SK-N-SH (cell line): ENCODE measurements around the gene RAPGEFL1. TPM values are rescaled to one million over a fixed set of nuclear protein-coding genes. Genes with fewer than 3 reads are reported as not detected.

Source experiments
- CTCF ChIA-PET: fragments of 300-600, 350-600 bp; formaldehyde crosslinking; extraction: SDS; loops from one replicate; lab custom pipeline; 2021; lab: Yijun Ruan, JAX
- POLR2A ChIA-PET: fragments of 350-600 bp; sonication (Branson Sonifier 250); formaldehyde crosslinking; extraction: SDS; loops from one replicate; lab custom pipeline; 2020; ENCODE audit warnings: antibody characterized with exemption, inconsistent platforms; lab: Yijun Ruan, JAX
- DNase-seq: peaks from one replicate; pipeline ENCODE4 v3.0.0; 2012
- H2AFZ ChIP-seq: fragments of 200-600 bp; sonication (generic); 2 replicates; pipeline ENCODE4 v1.8.1; 2016; ENCODE audit warnings: antibody characterized with exemption, mild to moderate bottlenecking, low read depth
- H3F3A ChIP-seq: fragments of 200-600 bp; sonication (generic); replicated peaks from 2 replicates; pipeline ENCODE3; 2016; ENCODE audit warnings: antibody characterized with exemption, mild to moderate bottlenecking; ENCODE audit not compliant: insufficient read depth
- H3K27ac ChIP-seq, 2 experiments: fragments of 200-500 bp in 1 of 2; fragments of 200-600 bp in 1 of 2; sonication (Bioruptor generic) in 1 of 2; sonication (generic), shearing (Covaris generic) in 1 of 2; 2 replicates each; pipeline versions ENCODE4 v1.5.1 to v1.6.1; 2014 to 2016; ENCODE audit warnings: low read depth in 2 of 2, inconsistent platforms in 1 of 2, low read length in 1 of 2, mild to moderate bottlenecking in 1 of 2, mixed read lengths in 1 of 2
- H3K27me3 ChIP-seq: fragments of 200-600 bp; sonication (generic), shearing (Covaris generic); 2 replicates; pipeline ENCODE4 v1.6.1; 2016; ENCODE audit warnings: mixed run types; ENCODE audit not compliant: insufficient read depth
- H3K36me3 ChIP-seq, 2 experiments: fragments of 200-500 bp in 1 of 2; fragments of 200-600 bp in 1 of 2; sonication (Bioruptor generic) in 1 of 2; sonication (generic) in 1 of 2; replicated peaks in 1 of 2; 2 replicates each; pipeline versions ENCODE3 to v1.5.1; 2014 to 2016; ENCODE audit warnings: low read length in 1 of 2, mild to moderate bottlenecking in 1 of 2; ENCODE audit not compliant: insufficient read depth in 2 of 2, control insufficient read depth in 1 of 2
- H3K4me1 ChIP-seq, 2 experiments: fragments of 200-500 bp in 1 of 2; fragments of 200-600 bp in 1 of 2; sonication (Bioruptor generic) in 1 of 2; sonication (generic), shearing (Covaris generic) in 1 of 2; 2 replicates each; pipeline versions ENCODE4 v1.5.1 to v1.6.1; 2014 to 2016; ENCODE audit warnings: low read depth in 1 of 2, low read length in 1 of 2, mixed run types in 1 of 2; ENCODE audit not compliant: insufficient read depth in 2 of 2, control insufficient read depth in 1 of 2
- H3K4me2 ChIP-seq: fragments of 200-600 bp; sonication (generic), shearing (Covaris generic); 2 replicates; pipeline ENCODE4 v1.6.1; 2017; ENCODE audit warnings: mixed run types
- H3K4me3 ChIP-seq, 2 experiments: fragments of 200-500 bp in 1 of 2; fragments of 200-600 bp in 1 of 2; sonication (Bioruptor generic) in 1 of 2; sonication (generic), shearing (Covaris generic) in 1 of 2; 2 replicates each; pipeline versions ENCODE4 v1.5.1 to v1.8.1; 2014 to 2016; ENCODE audit warnings: low read depth in 2 of 2, inconsistent platforms in 1 of 2, low read length in 1 of 2, mild to moderate bottlenecking in 1 of 2, mixed read lengths in 1 of 2, moderate library complexity in 1 of 2
- H3K79me2 ChIP-seq: fragments of 200-600 bp; sonication (generic); 2 replicates; pipeline ENCODE4 v1.8.1; 2017; ENCODE audit warnings: mild to moderate bottlenecking; ENCODE audit not compliant: insufficient read depth
- H3K9ac ChIP-seq: fragments of 200-600 bp; sonication (generic); 2 replicates; pipeline ENCODE4 v1.6.1; 2017; ENCODE audit warnings: mixed run types
- H3K9me2 ChIP-seq: fragments of 200-600 bp; sonication (generic); 2 replicates; pipeline ENCODE4 v1.6.1; 2017; ENCODE audit warnings: mixed run types
- H3K9me3 ChIP-seq: fragments of 200-600 bp; sonication (generic); 2 replicates; pipeline ENCODE4 v1.6.1; 2017; ENCODE audit warnings: mixed run types, mild to moderate bottlenecking, moderate library complexity
- H4K20me1 ChIP-seq: fragments of 200-600 bp; sonication (generic); 2 replicates; pipeline ENCODE4 v1.6.1; 2017; ENCODE audit warnings: mild to moderate bottlenecking, mixed run types; ENCODE audit not compliant: insufficient read depth
- CHD2 ChIP-seq: fragments of 150-350 bp; IDR thresholded peaks from 2 replicates; pipeline ENCODE4 v1.6.1; 2018; ENCODE audit warnings: low read length; ENCODE audit not compliant: partially characterized antibody
- ELF1 ChIP-seq: IDR thresholded peaks from 2 replicates; pipeline ENCODE4 v1.4.0; 2012
- FOSL2 ChIP-seq: IDR thresholded peaks from 2 replicates; pipeline ENCODE4 v1.4.0; 2012; ENCODE audit warnings: low read depth, mild to moderate bottlenecking, moderate library complexity, borderline replicate concordance
- GABPA ChIP-seq: IDR thresholded peaks from 2 replicates; pipeline ENCODE4 v1.4.0; 2012; ENCODE audit warnings: low read depth, mild to moderate bottlenecking
- GATA2 ChIP-seq: sonication (generic); formaldehyde crosslinking; IDR thresholded peaks from 2 replicates; pipeline ENCODE4 v1.5.0; 2020; ENCODE audit warnings: mild to moderate bottlenecking, missing genetic modification reagents
- IRF3 ChIP-seq: fragments of 150-350 bp; IDR thresholded peaks from 2 replicates; pipeline ENCODE4 v1.6.1; 2016; ENCODE audit warnings: mild to moderate bottlenecking, low read depth, low read length
- MXI1 ChIP-seq: IDR thresholded peaks from 2 replicates; pipeline ENCODE4 v1.6.1; 2012; ENCODE audit warnings: mild to moderate bottlenecking, low read depth, low read length, improper control_type of control experiment
- NFIC ChIP-seq: IDR thresholded peaks from 2 replicates; pipeline ENCODE4 v1.4.0; 2012; ENCODE audit warnings: borderline replicate concordance
- PBX3 ChIP-seq: IDR thresholded peaks from 2 replicates; pipeline ENCODE4; 2012
- REST ChIP-seq: IDR thresholded peaks from 2 replicates; pipeline ENCODE4 v1.6.1; 2012; ENCODE audit warnings: mild to moderate bottlenecking, low read depth, low read length, moderate library complexity
- SIN3A ChIP-seq: IDR thresholded peaks from 2 replicates; pipeline ENCODE4 v1.6.1; 2012; ENCODE audit warnings: low read depth, mild to moderate bottlenecking, low read length, moderate library complexity, borderline replicate concordance
- SMC3 ChIP-seq: IDR thresholded peaks from 2 replicates; pipeline ENCODE4 v1.6.1; 2012; ENCODE audit warnings: low read depth, low read length, improper control_type of control experiment
- TAF1 ChIP-seq: IDR thresholded peaks from 2 replicates; pipeline ENCODE4 v1.6.1; 2012; ENCODE audit warnings: low read depth, mild to moderate bottlenecking, low read length, moderate library complexity, borderline replicate concordance
- TCF12 ChIP-seq: IDR thresholded peaks from 2 replicates; pipeline ENCODE4 v1.4.0; 2012
- TEAD4 ChIP-seq: IDR thresholded peaks from 2 replicates; pipeline ENCODE4 v1.4.0; 2012; ENCODE audit warnings: mild to moderate bottlenecking, borderline replicate concordance; ENCODE audit not compliant: insufficient read depth
- ZBTB33 ChIP-seq: IDR thresholded peaks from 2 replicates; pipeline ENCODE4 v1.4.0; 2012; ENCODE audit warnings: low read depth, borderline replicate concordance
- WGBS: methylation state at CpG from one replicate; pipeline ENCODE4 v1.1.6; 2017; ENCODE audit warnings: low lambda C conversion rate; 5-methylcytosine and 5-hydroxymethylcytosine counted together
- polyA plus RNA-seq, 3 experiments: library from polyadenylated mRNA; depleted of rRNA; stranded (reverse); fragments of >200 nt; gene quantifications; 2 replicates each; pipeline ENCODE4 v1.2.3, GENCODE V29; 2012
- TF ChIP-seq, protein P1 (sequence below): fragments of 200-600 bp; sonication (generic); IDR thresholded peaks from 2 replicates; pipeline ENCODE4 v1.6.1; 2017; ENCODE audit warnings: antibody characterized with exemption, mild to moderate bottlenecking, moderate library complexity

Gene RAPGEFL1
- polyA plus RNA-seq, 1 of the 3 experiments (the other 2 are of a cell fraction) = 5.9 TPM

DNA sequence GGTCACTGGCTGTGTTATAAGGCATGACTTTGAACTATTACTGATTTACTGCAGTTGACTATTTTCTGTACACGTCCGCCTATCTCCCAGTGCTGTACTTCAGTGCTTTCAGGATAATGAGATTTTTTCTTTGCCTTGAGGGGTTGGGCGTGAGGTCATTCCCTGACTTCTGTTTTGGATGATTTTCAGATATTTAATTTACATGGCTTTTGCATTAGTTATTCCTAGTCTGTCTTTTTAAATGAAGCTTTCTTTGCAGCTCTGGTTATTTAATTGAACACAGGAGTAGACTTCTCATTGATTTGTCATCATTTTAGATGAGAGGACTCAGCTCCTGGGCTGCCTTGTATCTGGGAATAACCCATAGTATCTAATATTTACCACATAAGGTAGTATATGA lies 65.5 kb downstream of the RAPGEFL1 start (continued):
- no peak for TF ChIP-seq SIN3A
- TF ChIP-seq GABPA = no peak
- no peak for TF ChIP-seq REST
- TF ChIP-seq ELF1 = no peak
- TF ChIP-seq TEAD4 = no peak
- peak; percentile 63 for TF ChIP-seq GATA2 (CRISPR knock-in tag)

- CTCF ChIA-PET = interaction anchor here (0.8 to 1.9 kb wide), 5 partner anchors 9 to 46 kb away, joined by 3 to 7 read pairs (median 4); no protein-coding TSS in a partner anchor
- POLR2A ChIA-PET = interaction anchor here (1.3 kb wide), 1 partner anchor 10 kb away, joined by 3 read pairs; no protein-coding TSS in a partner anchor
- TF ChIP-seq IRF3 (no peak), ELF1 (no peak), MXI1 (no peak), REST (no peak), FOSL2 (no peak), NFIC (no peak), TEAD4 (0 out of 2 replicates have a peak, but pooled peaks have one; percentile 23), GABPA (no peak), SMC3 (no peak), TAF1 (no peak), TCF12 (peak; percentile 70), PBX3 (no peak), ZBTB33 (no peak), CHD2 (no peak)
- TF ChIP-seq, protein P1, sequence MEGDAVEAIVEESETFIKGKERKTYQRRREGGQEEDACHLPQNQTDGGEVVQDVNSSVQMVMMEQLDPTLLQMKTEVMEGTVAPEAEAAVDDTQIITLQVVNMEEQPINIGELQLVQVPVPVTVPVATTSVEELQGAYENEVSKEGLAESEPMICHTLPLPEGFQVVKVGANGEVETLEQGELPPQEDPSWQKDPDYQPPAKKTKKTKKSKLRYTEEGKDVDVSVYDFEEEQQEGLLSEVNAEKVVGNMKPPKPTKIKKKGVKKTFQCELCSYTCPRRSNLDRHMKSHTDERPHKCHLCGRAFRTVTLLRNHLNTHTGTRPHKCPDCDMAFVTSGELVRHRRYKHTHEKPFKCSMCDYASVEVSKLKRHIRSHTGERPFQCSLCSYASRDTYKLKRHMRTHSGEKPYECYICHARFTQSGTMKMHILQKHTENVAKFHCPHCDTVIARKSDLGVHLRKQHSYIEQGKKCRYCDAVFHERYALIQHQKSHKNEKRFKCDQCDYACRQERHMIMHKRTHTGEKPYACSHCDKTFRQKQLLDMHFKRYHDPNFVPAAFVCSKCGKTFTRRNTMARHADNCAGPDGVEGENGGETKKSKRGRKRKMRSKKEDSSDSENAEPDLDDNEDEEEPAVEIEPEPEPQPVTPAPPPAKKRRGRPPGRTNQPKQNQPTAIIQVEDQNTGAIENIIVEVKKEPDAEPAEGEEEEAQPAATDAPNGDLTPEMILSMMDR = no peak
These were observed 66.5 kb downstream of the RAPGEFL1 start for GRCh38 chr17:40243761-40244160.

More at GRCh38 chr17:40243761-40244160, 66.5 kb downstream of the RAPGEFL1 start:
- no peaks in the 10 kb centered on the region for H3K36me3 ChIP-seq
- H3K4me2 ChIP-seq = no peak overlapping the region; the same call in 1 of the 2 replicates
- H3F3A ChIP-seq = peaks cover 15% of the 10 kb centered on the region
- peak overlapping the region; percentile 58 to 78 for H3K27ac ChIP-seq
- no peak overlapping the region for H2AFZ ChIP-seq
- H3K79me2 ChIP-seq = peaks cover 93% of the 10 kb centered on the region
- no peak for DNase-seq
- H3K4me3 ChIP-seq = no peak overlapping the region
- peaks cover 15 to 19% of the 10 kb centered on the region in 2 experiments for H3K4me1 ChIP-seq
- no peaks in the 10 kb centered on the region for H3K27me3 ChIP-seq
- H3K9me3 ChIP-seq = no peaks in the 10 kb centered on the region
- H3K9me2 ChIP-seq = no peaks in the 10 kb centered on the region
- H4K20me1 ChIP-seq = peaks cover 40% of the 10 kb centered on the region
- H3K9ac ChIP-seq = no peak overlapping the region
- WGBS = 90% methylated on average over 3 of the region's 3 CpGs
